GM18951 (cell line): ENCODE measurements around the gene IRF4.

Experiments
- POLR2A ChIP-seq: IDR thresholded peaks from 4 replicates; pipeline ENCODE4 v1.6.1; 2011; ENCODE audit warnings: mild to moderate bottlenecking; ENCODE audit not compliant: insufficient read length, insufficient read depth; ENCODE audit errors: extremely low read depth
- in situ Hi-C: fragments of 300-500 bp; cut with MboI; formaldehyde crosslinking; loops from one replicate; pipeline ENCODE4 v1.12.0; 2022; ENCODE audit warnings: low sequenced_read_pairs, mixed read lengths, inconsistent platforms; ENCODE audit not compliant: unreplicated experiment

Gene IRF4

GRCh38 chr6:397604-398003 is 6.1 kb downstream of the IRF4 start:
- TF ChIP-seq POLR2A, result peak; percentile 27
- in situ Hi-C loops, result loop anchor here (10.0 kb wide), 1 partner anchor 173 kb away; no protein-coding TSS in a partner anchor

GRCh38 chr6:398065-398464 is 6.5 kb downstream of the IRF4 start:
- peak; percentile 24 for TF ChIP-seq POLR2A
- in situ Hi-C loops, result loop anchor here (10.0 kb wide), 1 partner anchor 173 kb away; no protein-coding TSS in a partner anchor

GRCh38 chr6:398558-399078 is 7.1 kb downstream of the IRF4 start:
- in situ Hi-C loops, result loop anchor here (10.0 kb wide), 1 partner anchor 174 kb away; no protein-coding TSS in a partner anchor
- peak; percentile 57 for TF ChIP-seq POLR2A

GRCh38 chr6:399785-400534 is 8.4 kb downstream of the IRF4 start:
- in situ Hi-C loops, result loop anchor here (10.0 kb wide), 1 partner anchor 175 kb away; no protein-coding TSS in a partner anchor
- TF ChIP-seq POLR2A, result peak; percentile 71

- TF ChIP-seq POLR2A, result no peak
- in situ Hi-C loops, result no loop called here
Observed at GRCh38 chr6:400815-401214, 9.3 kb downstream of the IRF4 start.

GRCh38 chr6:401239-401993 is 9.9 kb downstream of the IRF4 start:
- in situ Hi-C loops, result no loop called here
- peak; percentile 78 for TF ChIP-seq POLR2A

- TF ChIP-seq POLR2A, result no peak
- in situ Hi-C loops, result no loop called here
Observed at GRCh38 chr6:401994-402640, 10.6 kb downstream of the IRF4 start.

- in situ Hi-C loops, result no loop called here
- TF ChIP-seq POLR2A, result peak; percentile 63
Observed at GRCh38 chr6:402901-403658, 11.5 kb downstream of the IRF4 start.

- TF ChIP-seq POLR2A, result peak; percentile 60
- in situ Hi-C loops, result no loop called here
Observed at GRCh38 chr6:403659-404655, 12.4 kb downstream of the IRF4 start.

- peak; percentile 47 for TF ChIP-seq POLR2A
- in situ Hi-C loops, result no loop called here
Observed at GRCh38 chr6:404685-405423, 13.3 kb downstream of the IRF4 start.

- in situ Hi-C loops, result no loop called here
- TF ChIP-seq POLR2A, result peak; percentile 62
Observed at GRCh38 chr6:408148-408547, 16.6 kb downstream of the IRF4 start.

- peak; percentile 53 for TF ChIP-seq POLR2A
- in situ Hi-C loops, result no loop called here
Observed at GRCh38 chr6:408599-409102, 17.1 kb downstream of the IRF4 start.
